GM19324 (cell line): ENCODE results near the gene CASP8.
"Not testable (repeated sequence)": the region's sequence is repeated elsewhere in the genome, so short reads cannot be mapped to it uniquely, and the experiment has no call there.

ENCODE experiments used
- ATAC-seq: cut with Tn5 transposase; IDR thresholded peaks from one replicate; pipeline ENCODE4 v1.9.1; 2021; ENCODE audit warnings: mild to moderate bottlenecking, moderate library complexity; ENCODE audit not compliant: unreplicated experiment, low FRiP score

CASP8 gene

GRCh38 chr2:201266629-201267028 is 6.3 kb downstream of the CASP8 start:
- no peak for ATAC-seq

GRCh38 chr2:201267278-201268030 is 7.1 kb downstream of the CASP8 start:
- ATAC-seq = no peak

GRCh38 chr2:201269764-201270163 is 9.4 kb downstream of the CASP8 start:
- ATAC-seq = no peak

- ATAC-seq = no peak
Measured at GRCh38 chr2:201270293-201271001, 10.1 kb downstream of the CASP8 start.

- no peak for ATAC-seq
Measured at GRCh38 chr2:201271917-201272316, 11.6 kb downstream of the CASP8 start.

GRCh38 chr2:201273330-201273983 is 13.1 kb downstream of the CASP8 start:
- no peak for ATAC-seq

GRCh38 chr2:201275069-201275468 is 14.7 kb downstream of the CASP8 start:
- ATAC-seq = no peak

- ATAC-seq = no peak
Measured at GRCh38 chr2:201275990-201276389, 15.7 kb downstream of the CASP8 start.

GRCh38 chr2:201276511-201276910 is 16.2 kb downstream of the CASP8 start:
- no peak for ATAC-seq

- no peak for ATAC-seq
Measured at GRCh38 chr2:201279079-201279478, 18.7 kb downstream of the CASP8 start.

- ATAC-seq = no peak
Measured at GRCh38 chr2:201280191-201281040, 20.1 kb downstream of the CASP8 start.

GRCh38 chr2:201285499-201285898 is 25.2 kb downstream of the CASP8 start:
- ATAC-seq = no peak

- not testable (repeated sequence) for ATAC-seq
Measured at GRCh38 chr2:201290457-201291148, 30.3 kb downstream of the CASP8 start.

- ATAC-seq = no peak
Measured at GRCh38 chr2:201298462-201299052, 38.2 kb downstream of the CASP8 start.

GRCh38 chr2:201299929-201300328 is 39.6 kb downstream of the CASP8 start:
- ATAC-seq = not testable (repeated sequence)

- no peak for ATAC-seq
Measured at GRCh38 chr2:201307876-201308275, 47.5 kb downstream of the CASP8 start.

GRCh38 chr2:201308914-201309313 is 48.6 kb downstream of the CASP8 start:
- no peak for ATAC-seq

GRCh38 chr2:201313362-201313761 is 53.0 kb downstream of the CASP8 start:
- ATAC-seq = no peak

- ATAC-seq = no peak
Measured at GRCh38 chr2:201319511-201319910, 59.2 kb downstream of the CASP8 start.

- no peak for ATAC-seq
Measured at GRCh38 chr2:201320257-201320656, 59.9 kb downstream of the CASP8 start.
